Measurements from ENCODE around the gene PIK3CB. TPM values are rescaled to one million over a fixed set of nuclear protein-coding genes. Genes with fewer than 3 reads are reported as not detected.
A peak's percentile ranks its signal among the peaks of the same experiment; 100 is the strongest.
"Not testable (repeated sequence)": the region's sequence is repeated elsewhere in the genome, so short reads cannot be mapped to it uniquely, and the experiment has no call there.

The PIK3CB gene
- total RNA-seq, 1 experiment from 2014 or later, result 29.4 TPM

DNA sequence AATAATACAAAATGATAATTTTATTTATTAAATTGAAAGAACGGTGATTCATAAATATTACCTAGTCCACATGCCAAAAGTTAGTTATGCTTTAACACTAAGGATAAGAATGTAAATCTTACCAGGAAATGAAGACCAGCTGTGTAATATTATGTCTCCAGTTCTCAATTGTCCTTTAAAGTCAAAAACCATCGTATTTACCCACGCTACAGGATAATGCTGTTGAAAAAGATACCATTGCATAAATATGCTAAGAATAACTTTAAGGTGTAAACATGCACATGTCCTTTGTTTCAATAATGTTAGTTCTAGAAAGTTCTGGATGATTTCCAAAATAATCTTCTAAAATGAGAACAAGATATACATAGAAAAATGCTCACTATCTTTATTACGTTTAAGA lies 122.6 kb downstream of the PIK3CB start:
- DNase-seq (ENCODE audit: low read depth), result no peak
- in situ Hi-C loops (cut with HindIII; ENCODE audit: low pct_unique_long_range_greater_than_20kb, low sequenced_read_pairs), result no loop called here

- in situ Hi-C loops (cut with HindIII; ENCODE audit: low pct_unique_long_range_greater_than_20kb, low sequenced_read_pairs), result no loop called here
- no peak for DNase-seq (ENCODE audit: low read depth)
Measured at GRCh38 chr3:138705675-138706074, 129.1 kb downstream of the PIK3CB start.

DNA sequence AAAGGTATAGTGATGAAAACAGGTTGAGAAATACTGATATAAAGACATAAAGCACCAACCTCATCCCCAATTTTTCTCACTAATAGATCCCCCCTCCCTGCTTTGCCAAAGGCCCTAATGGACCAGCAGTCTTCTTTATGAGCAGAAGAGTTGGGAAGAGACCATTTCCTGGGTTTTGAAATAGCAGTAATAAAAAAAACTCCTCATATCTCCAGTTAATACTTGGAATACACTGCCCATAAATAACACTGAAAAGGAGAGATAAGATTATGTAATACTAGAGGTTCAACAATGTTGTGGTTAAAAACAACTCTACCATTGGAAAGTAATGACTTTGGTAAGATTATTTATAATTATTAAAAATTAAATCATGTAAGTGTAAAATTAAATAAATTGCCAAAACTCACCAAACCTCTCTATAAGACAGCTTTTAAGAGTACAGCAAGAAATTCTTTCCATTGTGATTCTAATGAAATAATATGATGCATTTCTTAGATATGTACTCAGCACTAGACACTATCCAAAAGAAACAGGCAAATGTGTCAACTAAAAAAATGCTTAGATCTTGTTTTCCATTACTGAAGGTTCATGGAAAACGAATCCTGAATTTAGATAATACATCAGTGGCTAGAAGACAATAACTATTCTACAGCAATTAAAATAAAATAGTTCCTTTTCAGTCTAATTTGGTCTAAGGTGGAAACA lies 137.9 kb downstream of the PIK3CB start:
- DNase-seq (ENCODE audit: low read depth), result no peak
- in situ Hi-C loops (cut with HindIII; ENCODE audit: low pct_unique_long_range_greater_than_20kb, low sequenced_read_pairs), result no loop called here

DNA sequence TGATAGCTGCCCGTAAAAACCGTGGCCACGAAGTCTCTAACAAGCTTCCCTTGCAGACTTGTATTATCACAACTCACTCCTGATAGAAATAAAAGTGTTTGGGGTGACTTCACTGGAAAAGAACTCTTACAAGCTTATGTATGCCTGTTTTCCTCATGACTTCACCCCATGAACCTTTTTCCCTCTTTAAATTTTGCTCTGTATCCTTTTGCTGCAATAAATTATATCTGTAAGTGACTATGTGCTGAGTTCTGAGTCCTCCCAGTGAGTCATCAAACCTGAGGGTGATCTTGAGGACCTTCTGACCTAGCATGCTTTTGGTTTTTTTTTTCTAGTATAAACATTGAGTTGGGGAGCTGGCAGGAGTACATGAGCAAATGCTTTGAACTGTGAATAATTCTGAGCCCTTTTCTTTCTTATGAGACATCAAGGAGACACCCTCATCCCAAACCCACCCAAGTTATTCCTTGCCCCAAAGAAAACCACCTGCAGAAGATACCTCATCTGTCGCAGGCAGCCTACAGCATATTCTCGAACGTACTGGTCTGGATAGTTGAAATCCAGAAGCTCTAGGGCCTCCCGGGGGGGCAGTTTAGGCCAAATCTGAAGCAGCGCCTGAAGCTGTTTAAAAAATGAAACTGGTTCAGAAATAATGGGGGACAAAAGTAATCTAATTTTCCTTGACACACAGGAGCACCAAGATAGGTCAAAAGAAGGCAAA lies 140.3 kb downstream of the PIK3CB start:
- in situ Hi-C loops (cut with HindIII; ENCODE audit: low pct_unique_long_range_greater_than_20kb, low sequenced_read_pairs), result no loop called here
- peak; percentile 94 for DNase-seq (ENCODE audit: low read depth)

GRCh38 chr3:138692152-138692551 lies 142.6 kb downstream of the PIK3CB start:
- in situ Hi-C loops (cut with HindIII; ENCODE audit: low pct_unique_long_range_greater_than_20kb, low sequenced_read_pairs), result no loop called here
- no peak for DNase-seq (ENCODE audit: low read depth)

DNA sequence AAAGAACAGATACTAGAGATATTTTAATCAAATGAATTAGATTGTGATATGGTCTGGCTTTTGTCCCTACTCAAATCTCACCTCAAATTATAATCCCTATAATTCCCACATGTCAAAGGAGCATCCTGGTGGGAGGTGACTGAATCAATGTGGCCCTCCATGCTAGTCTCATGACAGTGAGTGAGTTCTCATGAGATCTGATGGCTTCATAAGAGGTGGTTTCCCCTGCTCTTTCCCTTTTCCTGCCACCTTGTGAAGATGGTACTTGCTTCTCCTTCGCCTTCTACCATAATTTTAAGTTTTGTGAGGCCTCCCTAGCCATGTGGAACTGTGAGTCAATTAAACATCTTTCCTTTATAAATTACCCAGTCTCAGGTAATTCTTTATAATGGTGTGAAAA lies 143.4 kb downstream of the PIK3CB start:
- DNase-seq (ENCODE audit: low read depth), result no peak
- in situ Hi-C loops (cut with HindIII; ENCODE audit: low pct_unique_long_range_greater_than_20kb, low sequenced_read_pairs), result no loop called here

DNA sequence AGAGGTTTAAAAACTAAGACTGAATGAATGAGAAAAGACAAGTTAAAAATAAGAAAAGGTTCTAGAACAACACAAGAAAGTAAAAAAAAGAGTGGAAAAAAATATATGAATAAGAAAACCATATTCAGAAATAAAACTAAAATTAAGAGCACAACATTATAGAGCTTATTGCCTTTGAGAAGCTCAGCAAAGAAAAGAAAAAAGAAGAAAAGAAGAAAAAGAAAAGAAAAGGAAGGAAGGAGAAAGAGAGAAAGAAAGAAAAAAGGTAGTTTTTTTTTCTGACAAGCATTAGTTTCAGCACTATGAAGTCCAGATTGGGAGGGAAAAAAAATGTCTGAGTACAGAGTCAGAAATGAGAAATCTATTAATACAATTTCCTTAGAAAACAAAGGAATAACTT lies 144.7 kb downstream of the PIK3CB start:
- DNase-seq (ENCODE audit: low read depth), result no peak
- in situ Hi-C loops (cut with HindIII; ENCODE audit: low pct_unique_long_range_greater_than_20kb, low sequenced_read_pairs), result no loop called here

- in situ Hi-C loops (cut with HindIII; ENCODE audit: low pct_unique_long_range_greater_than_20kb, low sequenced_read_pairs), result no loop called here
Measured at GRCh38 chr3:138688871-138689299, 145.8 kb downstream of the PIK3CB start.

DNA sequence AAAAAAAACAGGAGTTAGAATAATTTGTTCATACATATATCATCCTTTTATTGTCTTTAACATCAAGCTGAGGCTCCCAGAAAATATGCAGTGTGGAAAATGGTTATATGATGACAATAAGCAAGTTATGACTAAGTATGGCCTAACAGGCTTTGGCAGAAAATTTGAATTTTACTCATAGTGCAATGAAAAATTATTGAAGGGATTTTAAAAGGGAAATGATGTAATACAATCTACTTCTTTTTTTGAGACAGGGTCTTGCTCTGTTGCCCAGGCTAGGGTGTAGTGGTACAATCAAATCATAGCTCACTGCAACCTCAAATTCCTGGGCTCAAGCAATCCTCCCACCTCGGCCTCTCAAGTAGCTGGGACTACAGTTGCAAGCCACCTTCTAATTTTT lies 147.5 kb downstream of the PIK3CB start:
- in situ Hi-C loops (cut with HindIII; ENCODE audit: low pct_unique_long_range_greater_than_20kb, low sequenced_read_pairs), result no loop called here
- no peak for DNase-seq (ENCODE audit: low read depth)

More at GRCh38 chr3:138688871-138689299, 145.8 kb downstream of the PIK3CB start:
- DNase-seq (ENCODE audit: low read depth), result peak; percentile 92

DNA sequence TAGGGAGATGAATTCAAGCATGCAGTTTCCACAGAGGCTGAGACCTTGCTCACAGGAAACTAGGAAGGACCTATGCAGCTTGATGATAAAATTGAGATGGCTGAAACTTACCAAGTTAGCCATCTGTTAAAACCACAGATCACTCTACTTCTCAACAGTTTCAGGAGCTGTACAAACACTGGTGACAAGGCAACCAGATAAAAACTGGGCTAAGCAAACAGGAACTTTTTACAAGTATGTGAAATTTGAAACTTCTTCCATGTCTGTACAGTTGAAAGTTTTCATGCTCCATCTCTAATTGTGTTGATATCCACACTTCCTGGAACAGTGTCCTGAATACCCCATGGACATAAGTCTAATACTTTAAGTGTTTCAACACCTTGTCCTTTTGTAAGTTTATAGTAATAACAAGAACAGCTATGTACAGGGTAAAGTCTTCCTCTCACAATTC lies 147.9 kb downstream of the PIK3CB start:
- in situ Hi-C loops (cut with HindIII; ENCODE audit: low pct_unique_long_range_greater_than_20kb, low sequenced_read_pairs), result no loop called here
- DNase-seq (ENCODE audit: low read depth), result peak; percentile 78

- in situ Hi-C loops (cut with HindIII; ENCODE audit: low pct_unique_long_range_greater_than_20kb, low sequenced_read_pairs), result no loop called here
- DNase-seq (ENCODE audit: low read depth), result no peak
Measured at GRCh38 chr3:138684396-138684795, 150.3 kb downstream of the PIK3CB start.

DNA sequence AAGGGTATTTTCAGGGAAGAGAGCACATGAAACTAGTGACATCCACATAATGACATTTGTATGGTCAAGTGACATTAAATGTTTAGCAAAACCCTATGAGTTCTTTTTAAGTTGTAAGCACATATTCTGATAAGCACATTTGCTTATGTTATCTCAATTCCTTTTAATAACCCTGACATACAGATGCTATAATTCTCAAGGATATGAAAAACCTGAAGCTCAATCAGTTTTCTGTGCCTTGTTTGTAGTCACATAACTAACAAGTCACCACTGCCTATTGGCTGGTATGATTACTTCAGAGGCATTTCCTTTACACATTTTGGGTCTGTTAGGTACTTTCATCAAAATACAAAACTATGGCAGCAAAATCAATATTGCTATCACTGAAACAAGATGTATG lies 152.1 kb downstream of the PIK3CB start:
- no peak for DNase-seq (ENCODE audit: low read depth)
- in situ Hi-C loops (cut with HindIII; ENCODE audit: low pct_unique_long_range_greater_than_20kb, low sequenced_read_pairs), result no loop called here

DNA sequence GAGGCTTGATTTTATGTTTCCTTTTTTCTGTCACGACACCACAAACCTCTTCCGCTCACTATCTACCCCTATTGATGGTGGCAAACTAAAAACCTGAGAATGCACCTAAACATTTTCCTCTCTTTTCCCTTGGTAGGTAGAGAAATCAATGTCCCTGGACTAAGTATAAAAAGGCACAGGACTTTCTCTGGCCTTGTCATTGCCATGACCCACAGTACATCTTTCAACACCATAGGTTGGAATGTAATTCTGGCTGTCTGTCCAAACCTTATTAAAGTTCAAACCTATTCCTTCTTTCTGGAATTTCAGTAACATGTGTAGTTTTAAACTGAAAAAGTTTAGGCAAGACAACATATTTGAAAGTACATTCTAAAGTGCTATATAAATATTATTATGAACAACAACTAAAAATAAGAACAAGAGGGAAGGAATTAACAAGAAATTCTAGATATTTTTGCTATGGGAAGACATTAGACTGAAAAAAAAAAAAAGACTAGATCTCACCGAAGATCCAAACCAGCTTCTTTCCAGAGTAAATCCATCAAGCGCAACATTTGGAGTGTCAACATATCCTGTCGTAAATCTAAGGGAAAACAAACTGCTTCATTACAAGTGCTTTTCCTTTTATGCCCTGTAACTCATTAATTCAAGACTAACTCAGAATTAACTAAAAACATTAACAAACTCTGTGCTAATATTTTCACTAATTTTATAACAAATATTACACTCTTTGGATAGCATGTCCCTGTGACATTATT lies 153.1 kb downstream of the PIK3CB start:
- DNase-seq (ENCODE audit: low read depth), result no peak
- in situ Hi-C loops (cut with HindIII; ENCODE audit: low pct_unique_long_range_greater_than_20kb, low sequenced_read_pairs), result no loop called here

DNA sequence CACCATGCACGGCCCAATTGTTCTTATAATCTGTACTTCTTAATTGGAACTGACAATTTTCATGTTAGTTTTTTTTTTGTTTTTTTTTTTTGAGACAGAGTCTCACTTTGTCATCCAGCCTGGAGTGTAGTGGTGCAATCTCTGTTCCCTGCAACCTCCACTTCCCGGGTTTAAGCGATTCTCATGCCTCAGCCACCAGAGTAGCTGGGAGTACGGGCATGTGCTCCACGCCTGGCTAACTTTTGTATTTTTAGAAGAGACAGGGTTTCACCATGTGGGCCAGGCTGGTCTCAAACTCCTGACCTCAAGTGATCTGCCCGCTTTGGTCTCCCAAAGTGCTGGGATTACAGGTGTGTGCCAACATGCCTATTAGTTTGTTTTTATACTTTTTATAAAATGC lies 153.8 kb downstream of the PIK3CB start:
- in situ Hi-C loops (cut with HindIII; ENCODE audit: low pct_unique_long_range_greater_than_20kb, low sequenced_read_pairs); DNase-seq (ENCODE audit: low read depth): not testable (repeated sequence)

DNA sequence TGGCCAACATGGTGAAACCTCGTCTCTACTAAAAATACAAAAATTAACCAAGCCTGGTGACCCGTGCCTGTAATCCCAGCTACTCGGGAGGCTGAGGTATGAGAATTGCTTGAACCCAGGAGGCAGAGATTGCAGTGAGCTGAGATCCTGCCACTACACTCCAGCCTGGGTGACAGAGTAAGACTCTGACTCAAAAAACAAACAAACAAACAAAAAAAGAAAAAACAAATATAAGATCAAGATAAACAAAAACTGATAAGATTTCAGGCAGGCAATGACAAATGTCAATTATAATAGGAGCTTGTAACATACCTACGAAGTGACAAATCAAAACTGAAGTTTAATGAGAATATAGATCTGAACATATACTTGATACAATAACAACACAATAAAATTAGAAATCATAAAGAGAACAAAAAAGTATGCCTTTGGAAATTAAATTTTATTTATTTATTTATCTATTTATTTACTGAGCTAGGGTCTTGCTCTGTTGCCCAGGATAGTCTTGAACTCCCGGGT lies 155.8 kb downstream of the PIK3CB start:
- in situ Hi-C loops (cut with HindIII; ENCODE audit: low pct_unique_long_range_greater_than_20kb, low sequenced_read_pairs), result no loop called here
- DNase-seq (ENCODE audit: low read depth), result no peak

DNA sequence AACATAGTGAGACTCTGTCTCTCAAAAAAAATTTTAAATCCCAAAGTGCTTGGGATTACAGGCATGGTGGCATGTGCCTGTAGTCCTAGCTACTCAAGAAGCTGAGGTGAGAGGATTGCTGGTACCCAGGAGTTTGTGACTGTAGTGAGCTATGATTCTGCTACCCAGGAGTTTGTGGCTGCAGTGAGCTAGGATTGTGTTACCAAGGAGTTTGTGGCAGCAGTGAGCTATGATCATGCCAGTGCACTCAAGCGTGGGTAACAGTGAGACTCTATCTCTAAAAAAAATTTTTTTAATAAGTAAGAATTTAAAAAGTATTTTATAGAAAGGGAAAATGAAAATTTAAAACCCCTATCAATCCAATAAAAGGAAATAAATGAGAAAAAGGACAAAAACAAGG lies 156.6 kb downstream of the PIK3CB start:
- no peak for DNase-seq (ENCODE audit: low read depth)
- in situ Hi-C loops (cut with HindIII; ENCODE audit: low pct_unique_long_range_greater_than_20kb, low sequenced_read_pairs), result no loop called here

- no peak for DNase-seq (ENCODE audit: low read depth)
Measured at GRCh38 chr3:138675393-138675792, 159.3 kb downstream of the PIK3CB start.

GRCh38 chr3:138673641-138674530 lies 160.8 kb downstream of the PIK3CB start:
- DNase-seq (ENCODE audit: low read depth), result peak; percentile 41
- in situ Hi-C loops (cut with HindIII; ENCODE audit: low pct_unique_long_range_greater_than_20kb, low sequenced_read_pairs), result no loop called here

More at GRCh38 chr3:138675393-138675792, 159.3 kb downstream of the PIK3CB start:
- in situ Hi-C loops (cut with HindIII; ENCODE audit: low pct_unique_long_range_greater_than_20kb, low sequenced_read_pairs), result no loop called here
